ENCODE data around the gene CD1E. TPM values are rescaled to one million over a fixed set of nuclear protein-coding genes. Genes with fewer than 3 reads are reported as not detected.

CD1E gene
- total RNA-seq, 1 donor from 2014 or later, result not detected

DNA sequence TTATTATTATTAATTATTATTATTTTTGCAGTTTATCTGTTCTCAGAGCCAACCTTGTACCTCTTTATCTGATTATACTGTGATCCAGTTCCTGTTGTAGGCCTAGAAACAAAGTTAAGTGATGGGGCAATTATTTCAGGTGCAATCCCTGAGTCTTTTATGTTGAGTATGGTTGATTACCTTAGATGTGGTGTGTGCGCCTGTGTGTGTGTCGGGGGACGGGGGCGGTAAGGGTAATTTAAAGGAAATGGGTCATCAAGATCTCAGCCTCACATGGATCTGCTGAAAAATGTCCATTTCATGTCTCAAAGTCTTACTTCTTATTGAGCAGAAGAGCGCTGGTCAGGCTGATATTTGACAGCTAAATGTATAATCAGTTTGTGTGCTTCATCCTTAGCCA lies 53.4 kb downstream of the CD1E start:
- no peak for DNase-seq (ENCODE audit: low spot score, unreplicated experiment)
- TF ChIP-seq, protein P1, sequence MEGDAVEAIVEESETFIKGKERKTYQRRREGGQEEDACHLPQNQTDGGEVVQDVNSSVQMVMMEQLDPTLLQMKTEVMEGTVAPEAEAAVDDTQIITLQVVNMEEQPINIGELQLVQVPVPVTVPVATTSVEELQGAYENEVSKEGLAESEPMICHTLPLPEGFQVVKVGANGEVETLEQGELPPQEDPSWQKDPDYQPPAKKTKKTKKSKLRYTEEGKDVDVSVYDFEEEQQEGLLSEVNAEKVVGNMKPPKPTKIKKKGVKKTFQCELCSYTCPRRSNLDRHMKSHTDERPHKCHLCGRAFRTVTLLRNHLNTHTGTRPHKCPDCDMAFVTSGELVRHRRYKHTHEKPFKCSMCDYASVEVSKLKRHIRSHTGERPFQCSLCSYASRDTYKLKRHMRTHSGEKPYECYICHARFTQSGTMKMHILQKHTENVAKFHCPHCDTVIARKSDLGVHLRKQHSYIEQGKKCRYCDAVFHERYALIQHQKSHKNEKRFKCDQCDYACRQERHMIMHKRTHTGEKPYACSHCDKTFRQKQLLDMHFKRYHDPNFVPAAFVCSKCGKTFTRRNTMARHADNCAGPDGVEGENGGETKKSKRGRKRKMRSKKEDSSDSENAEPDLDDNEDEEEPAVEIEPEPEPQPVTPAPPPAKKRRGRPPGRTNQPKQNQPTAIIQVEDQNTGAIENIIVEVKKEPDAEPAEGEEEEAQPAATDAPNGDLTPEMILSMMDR (IDR thresholded peaks at IDR 0.05; ENCODE audit: unreplicated experiment), result no peak
- H3K27me3 Mint-ChIP-seq, result no peaks in the 10 kb centered on the region
- H3K27ac Mint-ChIP-seq, result no peak overlapping the region
- H3K4me3 Mint-ChIP-seq (ENCODE audit: low read depth), result no peak overlapping the region
- no peaks in the 10 kb centered on the region for H3K9me3 Mint-ChIP-seq (ENCODE audit: low read depth)
- H3K4me1 Mint-ChIP-seq (ENCODE audit: low read depth), result no peaks in the 10 kb centered on the region
- H3K36me3 Mint-ChIP-seq (ENCODE audit: insufficient read depth), result no peaks in the 10 kb centered on the region

Other genes starting within 250 kb of the CD1E start
- gene CD1D, start 173.0 kb upstream of the CD1E start, total RNA-seq, result 0.13 TPM in 1 of 2 replicates, not detected in the other
- not detected in 2 replicates for gene CD1A, start 99.5 kb upstream of the CD1E start, total RNA-seq
- gene CD1C, start 64.0 kb upstream of the CD1E start, total RNA-seq, result not detected in 2 replicates
- gene CD1B, start 22.4 kb upstream of the CD1E start, total RNA-seq, result not detected in 2 replicates
- not detected in 2 replicates for gene OR10T2, start 45.6 kb downstream of the CD1E start, total RNA-seq
- not detected in 2 replicates for gene OR10K2, start 72.3 kb downstream of the CD1E start, total RNA-seq
- gene OR10K1, start 107.9 kb downstream of the CD1E start, total RNA-seq, result 0.07 TPM in 1 of 2 replicates, not detected in the other
- not detected in 2 replicates for gene OR10R2, start 118.3 kb downstream of the CD1E start, total RNA-seq
- gene OR6Y1, start 200.5 kb downstream of the CD1E start, total RNA-seq, result not detected in 2 replicates
- not detected in 2 replicates for gene OR6P1, start 216.7 kb downstream of the CD1E start, total RNA-seq
- not detected in 2 replicates for gene OR10X1, start 226.0 kb downstream of the CD1E start, total RNA-seq